NAMALWA (cell line): ENCODE measurements around the gene NTMT2.
A peak's percentile ranks its signal among the peaks of the same experiment; 100 is the strongest.
"Not testable (repeated sequence)": the region's sequence is repeated elsewhere in the genome, so short reads cannot be mapped to it uniquely, and the experiment has no call there.

ENCODE experiments used
- DNase-seq: peaks from one replicate; pipeline ENCODE4 v3.0.0-alpha.2; 2015; ENCODE audit warnings: low spot score

NTMT2 gene

GRCh38 chr1:170157820-170158219 lies 12.1 kb downstream of the NTMT2 start:
- DNase-seq: no peak

GRCh38 chr1:170162459-170163246 lies 16.9 kb downstream of the NTMT2 start:
- no peak for DNase-seq

GRCh38 chr1:170164103-170164763 lies 18.5 kb downstream of the NTMT2 start:
- peak; percentile 18 for DNase-seq

GRCh38 chr1:170166518-170167180 lies 20.9 kb downstream of the NTMT2 start:
- no peak for DNase-seq

GRCh38 chr1:170168265-170168664 lies 22.5 kb downstream of the NTMT2 start:
- DNase-seq: peak; percentile 18

GRCh38 chr1:170170513-170170912 lies 24.8 kb downstream of the NTMT2 start:
- not testable (repeated sequence) for DNase-seq

- DNase-seq: no peak
Observed at GRCh38 chr1:170174395-170174794, 28.6 kb downstream of the NTMT2 start.

GRCh38 chr1:170175041-170175440 lies 29.3 kb downstream of the NTMT2 start:
- DNase-seq: no peak

GRCh38 chr1:170175484-170175883 lies 29.7 kb downstream of the NTMT2 start:
- DNase-seq: no peak

GRCh38 chr1:170176772-170177171 lies 31.0 kb downstream of the NTMT2 start:
- DNase-seq: no peak

- DNase-seq: no peak
Observed at GRCh38 chr1:170182442-170182841, 36.7 kb downstream of the NTMT2 start.

- no peak for DNase-seq
Observed at GRCh38 chr1:170192546-170192945, 46.8 kb downstream of the NTMT2 start.

GRCh38 chr1:170194451-170194850 lies 48.7 kb downstream of the NTMT2 start:
- no peak for DNase-seq

- DNase-seq: no peak
Observed at GRCh38 chr1:170196490-170197236, 50.9 kb downstream of the NTMT2 start.

GRCh38 chr1:170198090-170198489 lies 52.3 kb downstream of the NTMT2 start:
- no peak for DNase-seq

- no peak for DNase-seq
Observed at GRCh38 chr1:170198584-170198983, 52.8 kb downstream of the NTMT2 start.

GRCh38 chr1:170200161-170200560 lies 54.4 kb downstream of the NTMT2 start:
- DNase-seq: no peak

- DNase-seq: no peak
Observed at GRCh38 chr1:170200621-170201397, 55.0 kb downstream of the NTMT2 start.

- no peak for DNase-seq
Observed at GRCh38 chr1:170203693-170204092, 57.9 kb downstream of the NTMT2 start.

GRCh38 chr1:170204121-170204520 lies 58.4 kb downstream of the NTMT2 start:
- DNase-seq: no peak

GRCh38 chr1:170205301-170205700 lies 59.5 kb downstream of the NTMT2 start:
- no peak for DNase-seq

GRCh38 chr1:170209125-170209524 lies 63.4 kb downstream of the NTMT2 start:
- no peak for DNase-seq
